ENCODE results near the gene LENG9.

LENG9 gene

DNA sequence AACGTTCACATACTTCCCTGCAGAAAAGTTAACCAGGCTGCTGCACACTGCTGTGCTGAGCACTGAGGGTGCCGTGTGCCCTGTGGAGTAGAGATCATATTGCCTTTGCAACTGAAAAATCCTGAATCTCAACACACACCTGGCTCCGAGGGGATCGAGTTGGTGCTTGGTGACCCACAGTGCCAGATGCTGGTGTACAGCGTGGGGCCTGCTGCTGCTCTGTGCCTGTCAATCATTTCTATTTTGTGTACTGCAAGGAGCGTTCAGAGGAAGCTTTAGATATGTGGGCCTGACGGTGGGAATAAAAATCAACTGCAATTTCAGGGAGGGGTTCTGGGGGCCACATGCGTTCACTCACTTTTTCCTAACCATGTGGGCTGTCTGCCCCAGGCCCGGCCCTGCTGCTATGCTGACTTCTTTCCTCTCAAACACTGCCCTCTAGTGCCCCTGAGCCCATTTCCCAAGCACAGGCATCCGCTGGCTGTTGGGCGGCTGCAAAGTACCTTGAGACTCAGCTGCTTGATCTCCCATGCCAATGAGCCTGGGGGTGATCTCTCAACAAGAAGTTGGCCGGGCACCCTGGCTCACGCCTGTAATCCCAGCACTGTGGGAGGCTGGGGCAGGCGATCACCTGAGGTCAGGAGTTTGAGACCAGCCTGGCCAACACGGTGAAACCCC is 24.3 kb downstream of the LENG9 start:
- peak; percentile 81 for DNase-seq (ENCODE audit: low spot score)

- no peak for DNase-seq (ENCODE audit: low spot score)
Measured at GRCh38 chr19:54436628-54437252, 26.8 kb downstream of the LENG9 start.

GRCh38 chr19:54436031-54436523 is 27.5 kb downstream of the LENG9 start:
- peak; percentile 57 for DNase-seq (ENCODE audit: low spot score)

DNA sequence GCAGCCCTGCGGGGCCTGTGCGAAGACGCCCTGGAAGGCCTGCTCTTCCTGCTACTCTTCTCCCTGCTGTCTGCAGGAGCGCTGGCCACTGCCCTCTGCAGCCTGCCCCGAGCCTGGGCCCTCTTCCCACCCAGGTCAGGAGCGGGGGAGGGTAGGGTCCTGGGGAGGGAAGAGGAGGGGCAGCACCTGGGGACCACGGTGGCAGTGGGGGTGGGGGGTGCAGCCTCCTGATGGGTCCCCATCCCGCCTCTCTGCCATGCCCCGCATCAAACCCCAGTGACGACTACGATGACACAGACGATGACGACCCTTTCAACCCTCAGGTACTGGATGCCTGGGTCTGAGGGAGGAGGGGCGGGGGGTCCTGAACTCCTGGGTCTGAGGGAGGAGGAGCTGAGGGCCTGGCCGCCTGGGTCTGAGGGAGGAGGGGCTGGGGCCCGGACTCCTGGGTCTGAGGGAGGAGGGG is 28.0 kb downstream of the LENG9 start:
- DNase-seq (ENCODE audit: low spot score), result no peak

GRCh38 chr19:54434873-54435214 is 28.7 kb downstream of the LENG9 start:
- no peak for DNase-seq (ENCODE audit: low spot score)

GRCh38 chr19:54434112-54434872 is 29.3 kb downstream of the LENG9 start:
- DNase-seq (ENCODE audit: low spot score), result peak; percentile 54

GRCh38 chr19:54433697-54434096 is 29.9 kb downstream of the LENG9 start:
- DNase-seq (ENCODE audit: low spot score), result no peak

GRCh38 chr19:54432144-54432738 is 31.3 kb downstream of the LENG9 start:
- DNase-seq (ENCODE audit: low spot score), result no peak

- DNase-seq (ENCODE audit: low spot score), result no peak
Measured at GRCh38 chr19:54431255-54431838, 32.2 kb downstream of the LENG9 start.

GRCh38 chr19:54430306-54431254 is 33.0 kb downstream of the LENG9 start:
- peak; percentile 60 for DNase-seq (ENCODE audit: low spot score)

DNA sequence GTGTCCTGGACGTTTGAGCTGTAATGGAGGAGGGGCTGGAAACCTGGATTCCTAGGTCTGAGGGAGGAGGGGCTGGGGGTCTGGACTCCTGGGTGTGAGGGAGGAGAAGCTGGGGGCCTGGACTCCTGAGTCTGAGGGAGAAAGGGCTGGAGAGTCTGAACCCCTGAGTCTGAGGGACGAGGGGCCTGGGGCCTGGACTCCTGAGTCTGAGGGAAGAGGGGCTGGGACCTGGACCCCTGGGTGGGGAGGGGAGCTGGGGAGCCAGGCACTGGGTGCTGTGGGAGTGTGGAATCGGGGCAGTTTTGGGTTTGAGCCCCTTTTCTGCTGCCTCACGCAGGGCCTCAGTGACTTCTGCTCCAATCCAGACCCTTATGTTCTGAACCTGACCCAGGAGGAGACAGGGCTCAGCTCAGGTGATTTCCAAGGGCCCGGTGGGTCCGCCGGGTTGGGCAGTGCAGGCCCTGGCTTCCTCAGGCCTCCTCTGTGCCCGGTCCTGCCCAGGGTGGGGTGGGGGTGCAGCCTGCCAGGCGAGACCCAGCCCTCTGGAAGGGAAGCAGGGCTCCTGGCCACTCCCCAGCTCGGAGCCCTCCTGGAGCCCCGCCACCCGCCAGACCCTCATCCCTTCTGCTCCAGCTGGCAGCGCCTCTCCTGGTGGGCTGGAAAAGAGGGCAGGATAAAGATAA is 33.9 kb downstream of the LENG9 start:
- no peak for DNase-seq (ENCODE audit: low spot score)

DNA sequence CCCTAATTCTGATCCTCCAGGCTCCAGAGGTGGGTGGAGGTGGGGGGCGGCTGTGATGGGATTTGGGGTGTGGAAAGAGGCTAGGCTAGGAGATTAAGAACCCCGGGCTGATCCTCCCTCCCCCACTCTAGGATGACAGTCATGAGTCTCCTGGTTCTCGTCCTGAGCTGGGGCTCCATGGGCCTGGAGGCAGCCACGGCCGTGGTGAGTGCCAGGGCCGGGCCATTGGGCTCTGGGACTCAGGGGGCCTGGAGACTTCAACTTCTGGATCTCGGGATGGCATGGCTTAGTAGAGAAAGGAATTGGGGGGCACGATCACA is 34.4 kb downstream of the LENG9 start:
- no peak for DNase-seq (ENCODE audit: low spot score)

DNA sequence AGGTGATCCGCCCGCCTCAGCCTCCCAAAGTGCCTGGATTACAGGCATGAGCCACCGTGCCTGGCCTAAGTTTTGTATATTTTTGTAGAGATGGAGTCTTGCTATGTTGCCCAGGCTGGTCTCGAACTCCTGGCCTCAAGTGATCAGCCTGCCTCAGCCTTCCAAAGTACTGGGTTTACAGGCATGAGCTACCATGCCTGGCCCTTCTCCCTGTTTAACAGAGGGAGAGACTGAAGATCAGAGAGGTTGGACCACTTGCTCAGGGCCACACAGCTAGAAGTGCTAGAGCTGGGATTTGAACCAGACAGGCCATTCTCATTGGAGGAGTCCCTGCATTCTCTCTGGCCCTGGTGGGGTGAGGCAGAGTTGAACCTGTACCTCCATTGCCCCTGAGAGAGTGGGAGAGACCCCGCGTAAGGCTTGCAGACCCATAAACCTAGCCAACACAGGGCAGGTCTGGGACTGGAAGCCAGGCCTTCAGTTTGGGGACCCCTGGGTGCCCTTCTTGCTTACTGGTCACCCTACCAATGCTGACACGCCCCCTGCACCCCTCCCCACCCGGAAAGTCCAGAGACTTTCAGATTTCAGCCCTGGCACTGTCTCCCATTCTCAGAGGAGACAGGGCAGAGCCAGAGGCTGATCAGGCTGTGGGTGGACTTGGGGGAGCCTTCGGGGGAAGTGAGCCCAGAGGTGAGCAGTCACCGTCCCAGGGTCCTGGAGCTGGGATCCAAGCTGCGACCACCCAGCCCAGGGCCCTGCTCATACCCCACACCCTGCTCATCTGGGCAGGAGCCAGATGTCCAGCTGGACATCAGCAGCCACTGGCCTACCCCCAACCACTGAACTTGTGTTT is 35.0 kb downstream of the LENG9 start:
- DNase-seq (ENCODE audit: low spot score), result no peak

- DNase-seq (ENCODE audit: low spot score), result no peak
Measured at GRCh38 chr19:54427586-54427985, 36.0 kb downstream of the LENG9 start.

DNA sequence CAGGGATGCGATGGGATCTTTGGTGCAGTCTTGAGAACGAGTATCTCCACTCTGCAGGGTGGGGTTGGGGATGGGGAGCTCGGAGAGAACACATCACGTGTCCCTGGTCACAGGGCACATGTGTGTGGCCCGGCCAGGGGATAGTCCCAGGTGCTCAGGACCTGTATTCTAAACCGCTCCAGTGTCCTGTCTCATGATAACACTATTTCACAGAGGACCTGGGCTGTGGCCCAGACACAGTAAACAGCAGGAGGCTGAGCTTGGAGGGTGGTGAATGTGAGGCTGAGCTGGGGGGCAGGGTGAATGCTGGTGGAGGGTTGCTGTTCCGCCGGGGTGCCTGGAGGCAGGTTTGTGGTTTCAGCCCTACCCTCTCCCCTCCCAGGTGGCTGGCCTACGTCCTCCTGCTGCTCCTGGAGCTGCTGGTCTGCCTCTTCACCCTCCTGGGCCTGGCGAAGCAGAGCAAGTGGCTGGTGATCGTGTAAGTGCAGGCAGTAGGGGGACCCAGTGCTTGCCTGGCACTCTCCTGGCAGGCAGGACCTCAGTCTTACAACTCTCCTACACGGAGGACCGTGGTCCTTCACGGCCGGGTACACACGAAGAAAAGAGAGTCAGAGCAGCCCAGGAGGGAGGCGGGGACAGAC is 37.2 kb downstream of the LENG9 start:
- DNase-seq (ENCODE audit: low spot score), result no peak

GRCh38 chr19:54425382-54425723 is 38.2 kb downstream of the LENG9 start:
- no peak for DNase-seq (ENCODE audit: low spot score)

DNA sequence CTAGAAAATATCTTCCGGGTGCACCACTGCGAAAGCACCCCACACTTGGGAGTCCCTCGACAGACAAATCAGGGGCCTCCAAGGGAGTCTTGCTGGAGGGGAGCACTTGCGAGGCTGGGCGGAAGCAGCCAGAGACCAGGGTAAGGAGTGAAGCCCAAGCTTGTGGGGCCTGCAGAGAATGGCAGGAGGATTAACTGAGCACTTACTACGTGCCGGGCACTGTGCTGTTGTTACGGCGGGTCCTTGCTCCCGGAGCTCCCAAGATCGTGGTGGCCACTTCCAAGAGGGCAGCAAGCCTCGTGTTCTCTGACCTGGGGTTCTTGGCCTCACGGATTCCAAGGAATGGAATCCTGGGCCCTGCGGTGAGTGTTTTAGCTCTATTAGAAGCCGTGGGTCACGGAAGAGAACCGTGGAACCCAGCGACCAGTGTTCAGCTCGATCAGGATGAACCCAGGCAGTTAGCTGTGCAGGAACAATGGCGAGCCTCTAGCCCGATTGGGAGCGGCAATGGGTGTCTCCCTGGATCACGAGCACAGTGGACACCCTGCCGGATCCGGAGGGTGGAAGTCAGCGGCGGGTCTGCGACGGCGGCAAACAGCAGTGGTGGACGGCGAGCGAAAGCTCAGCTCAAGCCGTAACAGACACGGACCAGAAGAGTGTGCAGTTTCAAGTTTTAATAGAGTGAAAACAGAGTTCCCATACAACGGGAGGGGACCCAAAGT is 38.8 kb downstream of the LENG9 start:
- DNase-seq (ENCODE audit: low spot score), result no peak

DNA sequence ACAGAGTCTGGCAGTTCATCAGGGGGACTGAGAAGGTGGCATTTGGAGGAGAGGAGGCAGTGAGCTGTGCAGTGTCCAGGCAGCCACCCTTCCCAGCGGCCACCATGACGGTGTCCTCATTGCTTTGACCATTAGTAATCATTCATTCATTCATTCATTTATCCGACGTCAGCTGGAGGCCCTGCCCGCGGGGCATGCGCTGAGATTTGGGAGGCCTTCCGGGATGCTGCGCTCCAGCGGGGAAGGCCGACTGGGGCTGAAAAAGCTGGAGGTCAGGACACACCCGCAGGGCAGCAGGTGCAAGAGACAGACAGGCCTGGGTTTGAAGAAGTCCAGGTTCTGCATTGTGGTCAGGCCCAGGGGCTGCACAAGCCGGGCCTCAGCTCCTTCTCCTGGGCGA is 39.4 kb downstream of the LENG9 start:
- DNase-seq (ENCODE audit: low spot score), result no peak

GRCh38 chr19:54422136-54422535 is 41.4 kb downstream of the LENG9 start:
- DNase-seq (ENCODE audit: low spot score), result no peak

Measured in globus pallidus (tissue), 1 donor.